GM21447 (cell line): Measurements from ENCODE around the gene NLGN4X.
"Not testable (repeated sequence)": the region's sequence is repeated elsewhere in the genome, so short reads cannot be mapped to it uniquely, and the experiment has no call there.

ENCODE experiments used
- ATAC-seq: cut with Tn5 transposase; IDR thresholded peaks from one replicate; pipeline ENCODE4 v1.9.1; 2021; ENCODE audit not compliant: unreplicated experiment

Gene NLGN4X

GRCh38 chrX:6015423-6015822 is 213.2 kb downstream of the NLGN4X start:
- no peak for ATAC-seq

DNA sequence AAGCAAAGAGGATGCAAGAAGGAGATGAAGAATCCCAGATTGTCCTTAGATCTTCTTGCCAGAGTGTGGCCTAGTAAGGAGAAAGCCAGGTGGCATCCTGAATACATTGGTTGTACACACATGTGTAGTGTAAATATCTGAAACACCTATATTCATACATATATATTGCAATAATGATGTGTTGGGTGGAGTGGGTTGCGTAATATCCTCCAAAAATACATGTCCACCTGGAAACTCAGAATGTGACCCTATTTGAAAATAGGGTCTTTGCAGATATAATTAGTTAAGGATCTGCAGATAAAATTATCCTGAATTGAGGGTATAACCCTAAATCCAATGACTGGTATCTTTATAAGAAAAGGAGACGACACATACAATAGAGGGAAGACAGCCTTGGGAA is 216.3 kb downstream of the NLGN4X start:
- ATAC-seq: no peak

DNA sequence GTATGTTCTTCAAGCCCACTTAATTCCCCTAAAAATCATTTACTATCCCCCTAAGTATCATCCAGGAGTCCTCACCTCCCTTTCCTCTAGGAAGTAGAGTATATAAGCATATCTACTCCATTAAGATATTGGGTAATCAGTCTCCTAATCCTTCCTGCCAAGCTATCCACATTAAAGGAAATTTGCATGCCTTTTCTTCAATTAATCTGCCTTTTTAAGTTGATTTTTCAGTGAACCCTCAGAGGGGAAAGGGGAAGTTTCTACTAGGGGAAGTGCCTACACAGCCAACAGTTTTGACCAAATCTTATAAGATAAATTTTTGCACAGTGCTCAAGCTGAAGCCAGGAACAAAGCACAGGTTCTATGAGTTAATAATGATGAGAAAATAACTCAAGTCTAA is 222.8 kb downstream of the NLGN4X start:
- ATAC-seq: no peak

DNA sequence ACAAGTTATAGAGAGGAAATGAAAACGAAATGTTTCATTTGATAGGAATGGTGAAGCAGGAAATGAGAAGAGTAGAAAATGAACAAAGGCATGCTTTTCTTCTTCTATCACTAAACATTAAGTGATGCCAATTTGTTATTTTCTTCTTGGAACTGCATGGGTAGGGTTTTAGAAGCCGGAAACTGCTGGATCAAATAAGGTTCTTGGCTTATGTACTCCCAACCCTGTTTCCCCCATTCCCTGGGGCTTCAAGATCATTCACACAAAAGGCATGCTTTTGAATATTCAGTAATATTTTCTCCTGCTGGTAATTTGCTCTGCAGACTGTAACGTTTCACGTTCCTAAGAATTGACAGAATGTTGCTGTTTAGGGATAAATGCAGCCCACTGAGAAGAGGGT is 224.1 kb downstream of the NLGN4X start:
- no peak for ATAC-seq

GRCh38 chrX:6002056-6002455 is 226.6 kb downstream of the NLGN4X start:
- no peak for ATAC-seq

DNA sequence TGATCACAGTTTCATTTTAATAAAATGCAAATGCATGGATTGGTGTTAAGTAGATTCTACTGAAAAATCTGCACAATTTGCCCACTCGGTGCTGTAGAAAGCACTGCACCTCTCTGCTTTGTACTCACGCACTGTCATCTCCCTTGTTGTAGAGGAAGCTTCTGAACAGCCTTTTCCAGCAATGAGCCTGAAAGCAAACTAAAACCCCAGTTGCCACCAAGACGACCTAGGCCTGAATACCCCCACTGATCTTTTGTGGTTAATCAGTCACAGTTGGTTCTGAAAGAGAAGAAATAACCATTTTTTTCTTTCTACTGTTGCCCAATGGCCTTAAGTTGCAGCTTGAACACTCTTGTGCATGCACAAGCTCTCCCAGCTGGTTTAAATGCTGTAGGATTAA is 229.8 kb downstream of the NLGN4X start:
- no peak for ATAC-seq

GRCh38 chrX:5998456-5998855 is 230.2 kb downstream of the NLGN4X start:
- no peak for ATAC-seq

DNA sequence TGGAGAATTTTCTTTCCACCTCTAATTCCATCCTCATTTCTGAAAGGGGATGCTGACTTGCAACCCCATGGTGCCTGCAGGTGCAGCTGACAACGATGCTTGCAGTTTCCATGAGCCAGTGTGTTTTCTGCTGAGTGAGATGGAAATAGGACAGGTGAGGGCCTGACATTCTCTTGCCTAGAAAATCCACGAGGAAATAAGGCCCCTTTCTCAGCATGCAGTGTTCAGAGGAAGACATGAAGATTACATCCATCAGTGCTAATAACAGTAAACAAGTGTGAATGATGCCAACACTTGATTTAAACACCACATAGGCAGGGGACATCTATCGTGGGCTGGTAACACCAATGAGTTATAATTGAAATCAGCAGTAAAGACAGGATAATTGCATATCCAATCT is 237.3 kb downstream of the NLGN4X start:
- ATAC-seq: no peak

GRCh38 chrX:5979338-5979737 is 249.3 kb downstream of the NLGN4X start:
- ATAC-seq: no peak

DNA sequence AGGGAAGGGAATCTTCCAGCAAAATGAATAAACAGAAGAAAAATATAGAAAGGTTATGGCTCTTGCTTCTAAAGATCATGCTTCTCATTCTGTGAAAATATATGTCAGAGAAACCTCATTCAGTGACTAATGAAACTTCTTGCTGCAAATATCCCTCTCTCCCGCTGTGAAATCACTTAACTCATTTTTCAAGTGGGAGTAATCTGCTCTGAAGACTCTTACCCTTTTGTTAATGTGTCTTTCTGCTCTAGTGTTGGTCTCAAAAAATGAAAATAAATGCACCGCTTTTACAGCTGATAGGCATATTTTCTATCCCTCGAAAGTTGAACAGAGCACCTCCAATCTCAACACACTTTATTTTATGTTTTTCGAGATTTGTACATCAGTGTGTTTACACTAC is 252.3 kb downstream of the NLGN4X start:
- ATAC-seq: no peak

- no peak for ATAC-seq
Observed at GRCh38 chrX:5971300-5971699, 257.4 kb downstream of the NLGN4X start.

- ATAC-seq: no peak
Observed at GRCh38 chrX:5965406-5965805, 263.3 kb downstream of the NLGN4X start.

- ATAC-seq: no peak
Observed at GRCh38 chrX:5959286-5959685, 269.4 kb downstream of the NLGN4X start.

DNA sequence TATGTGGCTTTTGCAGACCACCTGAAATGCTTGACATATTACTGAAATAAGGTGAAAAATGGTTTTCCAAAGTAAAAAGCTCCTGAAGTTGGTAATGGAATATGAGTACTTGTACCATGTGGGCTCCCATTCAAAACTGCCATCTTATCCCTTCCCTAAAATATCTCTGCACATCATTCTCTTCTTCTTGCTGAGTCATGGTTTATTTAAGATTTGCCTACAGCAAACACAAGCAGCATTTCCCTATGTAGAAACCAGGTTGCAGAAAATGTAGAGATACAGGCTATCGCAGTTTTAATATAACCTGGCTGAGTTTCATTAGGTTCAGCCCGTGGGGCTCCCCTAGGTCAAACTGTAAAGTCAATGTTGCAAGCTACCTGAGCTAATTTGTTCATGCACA is 270.1 kb downstream of the NLGN4X start:
- no peak for ATAC-seq

DNA sequence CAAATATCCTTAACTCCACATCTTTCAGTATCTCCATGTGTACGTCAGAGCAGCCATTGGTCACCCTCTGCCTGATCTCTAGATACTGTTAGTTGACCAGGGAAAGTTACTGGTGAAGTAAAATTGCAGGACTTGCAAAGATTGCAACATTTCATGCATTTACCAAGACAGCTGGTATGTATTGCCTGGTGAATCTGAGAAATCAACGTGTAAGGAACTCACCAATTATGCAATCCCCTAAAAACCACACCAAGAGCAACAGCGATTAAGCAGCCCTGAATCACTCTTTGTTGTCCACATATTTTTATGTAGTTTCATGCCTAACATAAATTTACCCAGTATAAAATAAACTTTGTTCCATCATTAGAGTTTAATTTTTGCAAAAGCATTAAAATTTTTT is 271.2 kb downstream of the NLGN4X start:
- ATAC-seq: no peak

DNA sequence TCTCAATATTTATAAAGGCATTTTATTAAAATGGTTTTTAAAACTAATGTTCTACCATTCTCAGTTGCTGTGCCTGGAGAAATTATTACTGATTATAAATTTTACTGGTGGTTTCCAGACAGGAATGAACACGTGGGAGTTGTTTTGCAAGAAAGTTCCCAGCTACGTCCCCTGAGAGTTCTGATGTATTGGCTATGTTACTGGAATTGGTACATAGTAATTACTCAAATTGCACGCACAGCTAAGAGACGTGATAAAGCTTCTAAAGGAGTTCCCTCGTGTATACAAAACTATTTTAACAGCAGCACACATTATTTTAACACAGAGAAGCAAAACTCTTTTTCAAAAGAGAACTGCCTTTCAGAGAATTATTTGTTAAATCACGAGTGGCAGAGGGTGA is 292.2 kb downstream of the NLGN4X start:
- ATAC-seq: no peak

DNA sequence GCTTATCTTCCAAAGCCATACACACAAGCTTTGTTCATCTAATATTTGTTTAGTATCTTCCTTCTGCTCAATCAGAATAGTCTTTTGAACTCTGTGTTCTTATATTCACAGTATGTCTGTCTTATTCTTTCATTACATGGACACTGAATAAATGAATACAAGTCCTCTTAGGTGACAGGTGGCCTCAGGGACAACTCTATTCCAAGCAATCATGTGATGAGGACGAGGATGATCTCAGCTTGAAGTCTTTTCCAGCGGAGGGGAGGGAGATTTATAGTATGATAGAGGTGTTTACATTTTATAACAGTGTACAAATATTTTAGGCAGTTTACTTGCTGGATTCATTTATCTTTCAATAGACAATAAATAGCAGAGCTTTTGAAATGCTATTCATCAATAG is 300.4 kb downstream of the NLGN4X start:
- ATAC-seq: no peak

GRCh38 chrX:5916945-5917344 is 311.7 kb downstream of the NLGN4X start:
- ATAC-seq: no peak

DNA sequence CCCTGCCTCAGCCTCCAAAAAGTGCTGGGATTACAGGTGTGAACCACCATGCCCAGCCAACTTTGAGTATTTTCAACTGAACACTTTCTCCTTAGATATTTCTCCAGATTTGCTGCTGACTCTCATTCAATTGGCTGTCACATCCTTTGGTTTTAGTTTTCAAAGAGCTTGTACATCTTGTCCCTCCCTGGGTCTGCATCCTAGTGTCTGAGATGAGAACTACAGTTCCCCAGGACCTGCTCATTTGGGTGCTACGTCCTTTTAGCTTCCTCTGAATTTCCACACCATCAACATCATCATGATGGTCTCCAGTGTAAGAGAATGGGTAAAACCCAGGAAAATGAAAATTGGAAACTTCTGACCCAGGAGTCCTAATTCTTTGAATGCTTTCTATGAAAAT is 312.9 kb downstream of the NLGN4X start:
- no peak for ATAC-seq

DNA sequence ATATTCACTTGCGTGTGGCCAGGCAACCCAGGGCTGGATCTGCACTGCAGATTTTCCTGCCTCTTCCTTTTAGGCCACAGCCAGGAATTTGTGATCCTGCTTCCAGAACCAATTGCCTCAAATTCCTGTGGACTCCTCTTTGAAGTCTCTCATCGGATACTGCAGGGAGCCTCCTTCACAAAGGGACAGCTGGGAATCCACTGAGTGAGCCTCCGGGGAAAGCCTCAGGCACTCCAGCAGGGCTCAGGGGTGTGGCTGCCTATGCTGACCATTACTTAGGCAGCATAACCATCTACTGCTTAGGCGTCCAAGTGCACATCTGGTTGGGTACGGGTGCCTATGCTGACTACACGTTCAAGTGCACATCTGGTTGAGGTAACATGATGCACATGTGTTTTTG is 321.5 kb downstream of the NLGN4X start:
- ATAC-seq: no peak

GRCh38 chrX:5903586-5904190 is 325.0 kb downstream of the NLGN4X start:
- ATAC-seq: not testable (repeated sequence)

DNA sequence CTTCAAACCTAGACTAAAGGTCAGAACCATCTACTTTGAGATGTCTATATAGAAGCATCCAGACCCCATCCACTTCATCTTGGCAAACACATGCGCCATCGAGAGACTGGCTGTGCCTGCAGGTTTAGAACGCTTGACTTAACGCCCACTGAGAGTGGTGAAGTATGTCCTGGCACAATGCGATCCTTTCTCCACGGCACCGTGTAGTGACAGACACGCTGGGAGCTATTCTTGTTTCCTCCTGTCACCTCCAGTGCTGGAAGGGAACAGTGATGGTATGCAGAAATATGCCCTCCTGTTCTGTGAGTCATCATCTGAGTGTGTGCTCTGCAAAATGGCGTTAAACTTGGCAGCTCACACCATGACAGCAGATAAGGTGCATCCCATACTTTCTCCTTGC is 330.2 kb downstream of the NLGN4X start:
- ATAC-seq: no peak

DNA sequence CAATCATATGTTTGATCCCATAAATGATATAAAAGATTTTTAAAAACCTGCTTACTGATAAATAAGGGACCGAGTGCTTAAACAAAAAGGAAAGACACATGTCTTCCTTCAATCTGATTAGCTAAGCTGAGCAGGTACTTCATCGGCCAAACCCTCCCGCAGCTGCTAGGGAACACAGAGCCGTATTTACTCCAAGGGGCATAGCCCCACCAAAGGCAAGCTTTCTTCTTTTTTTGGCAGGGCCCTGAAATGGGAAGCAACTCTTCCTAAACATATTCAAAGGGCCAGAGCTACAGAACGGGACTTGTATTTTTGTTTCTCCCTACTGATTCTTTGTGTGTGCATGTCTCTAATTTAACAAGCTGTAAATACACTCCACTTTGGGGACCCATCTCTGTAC is 337.3 kb downstream of the NLGN4X start:
- ATAC-seq: no peak
